A673 (cell line): Measurements from ENCODE around the gene UQCRFS1. TPM values are rescaled to one million over a fixed set of nuclear protein-coding genes. Genes with fewer than 3 reads are reported as not detected.

Source experiments
- BruUV-seq: library from RNA; stranded (reverse); fragments of 400-500 nt; replicated peaks from 2 replicates; lab custom pipeline; 2021; lab: Mats Ljungman, UMichigan
- CTCF ChIA-PET: fragments of 300-600 bp; sonication (Branson Sonifier 250); formaldehyde crosslinking; loops from one replicate; lab custom pipeline; 2022; ENCODE audit warnings: antibody characterized with exemption; lab: Charles Lee
- POLR2A ChIA-PET: fragments of 300-600 bp; sonication (Branson Sonifier 250); formaldehyde crosslinking; loops from one replicate; lab custom pipeline; 2022; ENCODE audit warnings: antibody characterized with exemption; ENCODE audit not compliant: low non-redundant PET; lab: Charles Lee
- DNase-seq: peaks from one replicate; pipeline ENCODE4 v3.0.0-alpha.2; 2015; ENCODE audit warnings: low spot score
- H3K27ac ChIP-seq: fragments of 200-600 bp; sonication (generic); 2 replicates; pipeline ENCODE4 v1.5.1; 2016; ENCODE audit warnings: mixed run types, low read depth, mild to moderate bottlenecking, mixed read lengths, antibody characterized with exemption, low read length; ENCODE audit not compliant: poor library complexity, severe bottlenecking
- H3K27me3 ChIP-seq: fragments of 200-600 bp; sonication (generic); replicated peaks from 2 replicates; pipeline ENCODE4 v1.6.1; 2017; ENCODE audit warnings: mixed run types, low read depth, mild to moderate bottlenecking, mixed read lengths, antibody characterized with exemption, low read length; ENCODE audit not compliant: insufficient read depth, poor library complexity
- H3K36me3 ChIP-seq: fragments of 200-600 bp; sonication (generic); 2 replicates; pipeline ENCODE4 v1.6.1; 2016; ENCODE audit warnings: mixed run types, mild to moderate bottlenecking, mixed read lengths, antibody characterized with exemption, low read length; ENCODE audit not compliant: insufficient read depth, poor library complexity, severe bottlenecking
- H3K4me1 ChIP-seq: fragments of 200-600 bp; sonication (generic); 2 replicates; pipeline ENCODE4 v1.6.1; 2017; ENCODE audit warnings: mixed run types, mild to moderate bottlenecking, mixed read lengths, antibody characterized with exemption, low read length; ENCODE audit not compliant: insufficient read depth, poor library complexity, severe bottlenecking
- H3K4me3 ChIP-seq: fragments of 200-600 bp; sonication (generic); 2 replicates; pipeline ENCODE4 v1.5.1; 2016; ENCODE audit warnings: low read depth, mixed run types, mild to moderate bottlenecking, mixed read lengths, low read length; ENCODE audit not compliant: poor library complexity, severe bottlenecking
- H3K9me3 ChIP-seq: fragments of 200-600 bp; sonication (generic); 2 replicates; pipeline ENCODE4 v1.6.1; 2016; ENCODE audit warnings: mixed run types, low read depth, mild to moderate bottlenecking, mixed read lengths, antibody characterized with exemption, low read length; ENCODE audit not compliant: poor library complexity, severe bottlenecking
- EZH2 ChIP-seq: fragments of 200-600 bp; sonication (generic); IDR thresholded peaks from 2 replicates; pipeline ENCODE4 v1.6.1; 2017; ENCODE audit warnings: borderline replicate concordance, low read depth, mild to moderate bottlenecking, mixed read lengths, antibody characterized with exemption, low read length; ENCODE audit not compliant: poor library complexity, severe bottlenecking
- intact Hi-C: fragments of 100-400 bp; cut with micrococcal nuclease; formaldehyde crosslinking; loops from one replicate; pipeline ENCODE4 v1.10.0; 2022; ENCODE audit not compliant: unreplicated experiment
- total RNA-seq: library from RNA; stranded (reverse); gene quantifications from 2 replicates; pipeline ENCODE4 v1.2.3, GENCODE V29; 2021
- TF ChIP-seq, protein P1 (sequence below): fragments of 300-800, 200-600 bp; sonication (generic); conservative IDR thresholded peaks from 2 replicates; pipeline ENCODE4 v1.5.1; 2017; ENCODE audit warnings: low read depth, mild to moderate bottlenecking, antibody characterized with exemption, low read length, moderate library complexity, mixed read lengths

UQCRFS1 gene
- total RNA-seq, 1 experiment from 2014 or later, result 47.3 TPM

DNA sequence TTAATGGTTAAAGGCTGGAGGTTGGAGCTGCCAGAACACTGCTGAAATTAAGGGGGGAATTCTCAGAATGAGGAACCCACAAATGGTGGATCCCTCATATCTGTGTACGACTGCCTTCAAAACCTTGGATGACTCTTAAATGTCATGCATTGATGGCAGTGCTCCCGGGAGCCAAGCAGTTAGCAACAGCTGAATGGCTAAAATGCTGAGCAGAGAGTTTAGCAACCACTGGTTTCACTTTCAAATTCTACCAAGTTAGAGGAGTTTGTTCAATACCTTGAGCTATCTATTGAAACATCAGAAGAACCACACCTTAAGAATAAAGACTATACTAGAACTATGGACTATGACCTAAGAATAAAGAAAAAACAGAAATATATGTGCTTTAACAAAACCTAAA is 41.4 kb downstream of the UQCRFS1 start:
- Histone ChIP-seq H3K4me3 (no peak overlapping the region), H3K4me1 (no peaks in the 10 kb centered on the region), H3K9me3 (peaks cover 33% of the 10 kb centered on the region), H3K27me3 (no peaks in the 10 kb centered on the region), H3K36me3 (no peaks in the 10 kb centered on the region), H3K27ac (no peak overlapping the region)
- intact Hi-C loops, result no loop called here
- BruUV-seq, result no TSS peak
- DNase-seq, result no peak
- TF ChIP-seq, protein P1, sequence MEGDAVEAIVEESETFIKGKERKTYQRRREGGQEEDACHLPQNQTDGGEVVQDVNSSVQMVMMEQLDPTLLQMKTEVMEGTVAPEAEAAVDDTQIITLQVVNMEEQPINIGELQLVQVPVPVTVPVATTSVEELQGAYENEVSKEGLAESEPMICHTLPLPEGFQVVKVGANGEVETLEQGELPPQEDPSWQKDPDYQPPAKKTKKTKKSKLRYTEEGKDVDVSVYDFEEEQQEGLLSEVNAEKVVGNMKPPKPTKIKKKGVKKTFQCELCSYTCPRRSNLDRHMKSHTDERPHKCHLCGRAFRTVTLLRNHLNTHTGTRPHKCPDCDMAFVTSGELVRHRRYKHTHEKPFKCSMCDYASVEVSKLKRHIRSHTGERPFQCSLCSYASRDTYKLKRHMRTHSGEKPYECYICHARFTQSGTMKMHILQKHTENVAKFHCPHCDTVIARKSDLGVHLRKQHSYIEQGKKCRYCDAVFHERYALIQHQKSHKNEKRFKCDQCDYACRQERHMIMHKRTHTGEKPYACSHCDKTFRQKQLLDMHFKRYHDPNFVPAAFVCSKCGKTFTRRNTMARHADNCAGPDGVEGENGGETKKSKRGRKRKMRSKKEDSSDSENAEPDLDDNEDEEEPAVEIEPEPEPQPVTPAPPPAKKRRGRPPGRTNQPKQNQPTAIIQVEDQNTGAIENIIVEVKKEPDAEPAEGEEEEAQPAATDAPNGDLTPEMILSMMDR, result no peak
- no peak for TF ChIP-seq EZH2
- POLR2A ChIA-PET, result no interaction called here
- CTCF ChIA-PET, result no interaction called here

DNA sequence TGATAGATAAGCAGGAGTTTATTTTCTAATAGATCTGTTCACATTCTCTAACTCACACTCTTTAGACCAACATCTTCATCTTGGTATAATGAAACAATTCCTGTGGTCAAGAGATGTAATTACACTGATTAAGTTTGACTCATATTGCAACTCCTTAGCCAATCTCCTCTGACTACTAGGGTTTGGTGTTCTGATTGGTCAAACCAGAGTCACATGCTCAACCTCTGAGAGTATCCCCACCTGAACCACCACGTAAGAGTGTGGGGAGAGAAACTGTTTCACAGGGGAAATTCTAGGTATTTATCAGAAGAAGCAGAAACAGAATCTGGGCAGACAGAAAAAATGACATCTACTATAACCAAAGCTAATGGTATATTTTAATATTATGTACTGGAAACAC is 42.4 kb downstream of the UQCRFS1 start:
- BruUV-seq, result no TSS peak
- intact Hi-C loops, result no loop called here
- Histone ChIP-seq H3K27ac (no peak overlapping the region), H3K9me3 (peaks cover 27% of the 10 kb centered on the region), H3K36me3 (no peaks in the 10 kb centered on the region), H3K27me3 (no peaks in the 10 kb centered on the region), H3K4me3 (no peak overlapping the region), H3K4me1 (no peaks in the 10 kb centered on the region)
- POLR2A ChIA-PET, result no interaction called here
- no peak for TF ChIP-seq EZH2
- TF ChIP-seq, protein P1, result no peak
- no peak for DNase-seq
- CTCF ChIA-PET, result no interaction called here

DNA sequence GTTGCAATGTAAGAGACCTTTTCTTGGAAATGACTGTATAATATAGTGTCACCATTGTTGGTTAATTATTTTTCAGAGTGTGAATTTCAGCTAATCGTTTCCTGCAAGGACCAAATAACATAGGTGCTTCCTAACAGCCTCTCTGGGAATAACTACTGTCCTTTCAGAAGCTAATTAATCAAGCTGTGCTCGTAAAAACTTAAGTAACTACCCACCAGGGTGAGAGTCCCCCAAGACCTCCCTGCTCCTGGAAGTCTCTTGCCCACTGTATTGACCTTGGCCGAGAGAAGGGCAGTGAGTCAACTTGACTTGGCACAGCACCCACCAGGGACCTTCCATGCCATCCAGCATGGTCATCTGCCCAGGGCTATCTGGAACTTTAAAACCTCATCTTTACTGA is 50.3 kb downstream of the UQCRFS1 start:
- no peaks in the 10 kb centered on the region for H3K4me1 ChIP-seq
- no peaks in the 10 kb centered on the region for H3K27me3 ChIP-seq
- intact Hi-C loops, result no loop called here
- ChIA-PET CTCF (no interaction called here), POLR2A (no interaction called here)
- H3K4me3 ChIP-seq, result no peak overlapping the region
- H3K36me3 ChIP-seq, result no peaks in the 10 kb centered on the region
- no TSS peak for BruUV-seq
- TF ChIP-seq EZH2, result no peak
- TF ChIP-seq, protein P1, result no peak
- no peak overlapping the region for H3K27ac ChIP-seq
- DNase-seq, result no peak
- H3K9me3 ChIP-seq, result peaks cover 4% of the 10 kb centered on the region
